ENCODE data around the gene OR10P1.

Gene OR10P1

DNA sequence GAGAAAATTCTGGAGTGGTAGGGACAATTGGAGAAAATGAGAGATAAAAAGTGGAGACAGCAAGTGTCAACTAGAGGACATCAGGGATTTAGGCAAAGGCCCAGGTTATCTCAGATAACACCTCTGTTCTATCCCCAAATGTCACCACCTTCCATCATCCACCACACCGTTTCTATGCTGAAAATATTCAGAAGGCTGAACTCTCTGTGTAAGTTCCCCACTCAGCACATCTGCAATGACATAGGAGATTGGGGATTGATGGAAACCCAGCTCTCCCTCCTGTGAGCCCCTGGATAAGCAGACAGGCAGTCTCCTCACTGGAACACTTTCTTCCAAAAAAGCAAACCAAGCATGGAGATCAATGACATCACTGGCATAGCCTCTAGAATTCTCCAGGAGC lies 5.6 kb upstream of the OR10P1 start:
- Histone ChIP-seq H3K27me3 (ENCODE audit: low read length) (no peaks in the 10 kb centered on the region), H3K9me2 (replicated peaks; ENCODE audit: insufficient read depth, low read length) (no peaks in the 10 kb centered on the region)

GRCh38 chr12:55631733-55632132 lies 5.0 kb upstream of the OR10P1 start:
- no peaks in the 10 kb centered on the region for H3K79me2 ChIP-seq (ENCODE audit: insufficient read depth, low read length)
- TF ChIP-seq EZH2phosphoT487 (conservative IDR thresholded peaks at IDR 0.05; ENCODE audit: low read length) (no peak), CTCF (IDR thresholded peaks at IDR 0.05; ENCODE audit: insufficient read depth, low read length, poor library complexity, severe bottlenecking) (no peak)
- no peaks in the 10 kb centered on the region for H3K36me3 ChIP-seq (ENCODE audit: low read length)
- H3F3A ChIP-seq (ENCODE audit: insufficient read depth), result no peaks in the 10 kb centered on the region
- H3K27ac ChIP-seq (ENCODE audit: low read depth, low read length), result no peak overlapping the region
- H4K20me1 ChIP-seq (ENCODE audit: low read depth, low read length), result no peaks in the 10 kb centered on the region
- H3K9me2 ChIP-seq (replicated peaks; ENCODE audit: insufficient read depth, low read length), result no peaks in the 10 kb centered on the region
- H2AFZ ChIP-seq (ENCODE audit: low read depth, low read length, severe bottlenecking), result no peak overlapping the region
- H3K9me3 ChIP-seq (ENCODE audit: insufficient read depth, low read length), result no peaks in the 10 kb centered on the region
- no peak overlapping the region for H3K4me3 ChIP-seq (ENCODE audit: insufficient read depth, low read length, poor library complexity, severe bottlenecking)
- no peaks in the 10 kb centered on the region for H3K27me3 ChIP-seq (ENCODE audit: low read length)
- H3K9ac ChIP-seq (ENCODE audit: low read length), result no peak overlapping the region
- H3K4me2 ChIP-seq (ENCODE audit: low read depth, low read length, poor library complexity, severe bottlenecking), result no peak overlapping the region

More for the DNA sequence above, 5.6 kb upstream of the OR10P1 start:
- no peak overlapping the region for H3K4me3 ChIP-seq (ENCODE audit: insufficient read depth, low read length, poor library complexity, severe bottlenecking)
- no peaks in the 10 kb centered on the region for H4K20me1 ChIP-seq (ENCODE audit: low read depth, low read length)
- H3K9ac ChIP-seq (ENCODE audit: low read length), result no peak overlapping the region
- no peaks in the 10 kb centered on the region for H3K79me2 ChIP-seq (ENCODE audit: insufficient read depth, low read length)
- H2AFZ ChIP-seq (ENCODE audit: low read depth, low read length, severe bottlenecking), result no peak overlapping the region
- H3K27ac ChIP-seq (ENCODE audit: low read depth, low read length), result no peak overlapping the region
- TF ChIP-seq EZH2phosphoT487 (conservative IDR thresholded peaks at IDR 0.05; ENCODE audit: low read length) (no peak), CTCF (IDR thresholded peaks at IDR 0.05; ENCODE audit: insufficient read depth, low read length, poor library complexity, severe bottlenecking) (no peak)
- H3F3A ChIP-seq (ENCODE audit: insufficient read depth), result no peaks in the 10 kb centered on the region
- no peak overlapping the region for H3K4me2 ChIP-seq (ENCODE audit: low read depth, low read length, poor library complexity, severe bottlenecking)
- no peaks in the 10 kb centered on the region for H3K9me3 ChIP-seq (ENCODE audit: insufficient read depth, low read length)
- no peaks in the 10 kb centered on the region for H3K36me3 ChIP-seq (ENCODE audit: low read length)

GRCh38 chr12:55633151-55633550 lies 3.5 kb upstream of the OR10P1 start:
- Histone ChIP-seq H3K4me2 (ENCODE audit: low read depth, low read length, poor library complexity, severe bottlenecking) (no peak overlapping the region), H3K9me2 (replicated peaks; ENCODE audit: insufficient read depth, low read length) (no peaks in the 10 kb centered on the region), H3K27me3 (ENCODE audit: low read length) (no peaks in the 10 kb centered on the region), H4K20me1 (ENCODE audit: low read depth, low read length) (no peaks in the 10 kb centered on the region), H3F3A (ENCODE audit: insufficient read depth) (no peaks in the 10 kb centered on the region), H3K9ac (ENCODE audit: low read length) (no peak overlapping the region), H3K36me3 (ENCODE audit: low read length) (no peaks in the 10 kb centered on the region), H3K4me3 (ENCODE audit: insufficient read depth, low read length, poor library complexity, severe bottlenecking) (no peak overlapping the region), H3K79me2 (ENCODE audit: insufficient read depth, low read length) (no peaks in the 10 kb centered on the region), H3K9me3 (ENCODE audit: insufficient read depth, low read length) (no peaks in the 10 kb centered on the region), H3K27ac (ENCODE audit: low read depth, low read length) (no peak overlapping the region), H2AFZ (ENCODE audit: low read depth, low read length, severe bottlenecking) (no peak overlapping the region)
- TF ChIP-seq EZH2phosphoT487 (conservative IDR thresholded peaks at IDR 0.05; ENCODE audit: low read length), result no peak

DNA sequence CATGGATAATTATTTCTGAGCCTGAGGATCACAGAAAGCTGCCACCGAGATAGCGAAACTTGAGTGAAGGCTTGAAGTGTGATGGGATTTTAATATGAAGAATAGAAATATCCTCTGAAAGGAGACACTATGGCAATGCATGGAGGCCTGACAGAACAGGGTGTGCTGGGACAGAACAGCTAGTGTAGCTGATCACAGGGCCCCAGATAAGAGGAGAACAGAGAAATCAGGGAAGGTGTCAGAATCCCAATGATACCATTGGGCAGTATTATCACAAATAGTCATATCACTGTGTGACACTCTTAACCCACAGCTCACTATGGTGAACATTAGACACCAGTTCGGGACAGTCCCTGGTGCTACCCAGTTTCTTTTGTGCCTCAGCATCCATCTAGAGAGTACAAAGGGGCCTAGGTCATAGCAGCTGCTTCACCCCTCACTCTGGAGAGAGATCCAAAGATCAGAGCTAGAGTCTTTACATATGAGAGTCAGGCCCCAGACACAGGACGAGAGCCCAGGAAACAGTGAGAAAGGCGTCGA lies 506 bp upstream of the OR10P1 start:
- Histone ChIP-seq H3K4me2 (ENCODE audit: low read depth, low read length, poor library complexity, severe bottlenecking) (no peak overlapping the region), H3F3A (ENCODE audit: insufficient read depth) (no peaks in the 10 kb centered on the region), H3K9me3 (ENCODE audit: insufficient read depth, low read length) (no peaks in the 10 kb centered on the region), H3K4me3 (ENCODE audit: insufficient read depth, low read length, poor library complexity, severe bottlenecking) (no peak overlapping the region), H3K9me2 (replicated peaks; ENCODE audit: insufficient read depth, low read length) (no peaks in the 10 kb centered on the region), H3K27me3 (ENCODE audit: low read length) (no peaks in the 10 kb centered on the region), H4K20me1 (ENCODE audit: low read depth, low read length) (no peaks in the 10 kb centered on the region), H3K9ac (ENCODE audit: low read length) (no peak overlapping the region), H3K79me2 (ENCODE audit: insufficient read depth, low read length) (no peaks in the 10 kb centered on the region), H3K36me3 (ENCODE audit: low read length) (no peaks in the 10 kb centered on the region), H3K27ac (ENCODE audit: low read depth, low read length) (no peak overlapping the region), H2AFZ (ENCODE audit: low read depth, low read length, severe bottlenecking) (no peak overlapping the region)
- TF ChIP-seq EZH2phosphoT487 (conservative IDR thresholded peaks at IDR 0.05; ENCODE audit: low read length), result no peak
- TF ChIP-seq CTCF (IDR thresholded peaks at IDR 0.05; ENCODE audit: insufficient read depth, low read length, poor library complexity, severe bottlenecking), result no peak
